Thyroid gland (tissue), 4 donors: ENCODE results near the gene DDX46.

Source experiments
- CTCF ChIP-seq, 6 experiments: fragments of 200-600 bp in 3 of 6; fragments of 450-650 bp in 3 of 6; sonication (generic) in 3 of 6; IDR thresholded peaks; one replicate each; pipeline ENCODE4 v1.5.1; 2016 to 2019; ENCODE audit warnings: antibody characterized with exemption in 6 of 6, mild to moderate bottlenecking in 2 of 6, inconsistent platforms in 1 of 6, moderate library complexity in 1 of 6
- POLR2A ChIP-seq, 2 donors: fragments of 450-650 bp; IDR thresholded peaks; one replicate each; pipeline ENCODE4 v1.6.1; 2017; ENCODE audit warnings: antibody characterized with exemption in 2 of 2, mild to moderate bottlenecking in 2 of 2, moderate library complexity in 1 of 2

DNA sequence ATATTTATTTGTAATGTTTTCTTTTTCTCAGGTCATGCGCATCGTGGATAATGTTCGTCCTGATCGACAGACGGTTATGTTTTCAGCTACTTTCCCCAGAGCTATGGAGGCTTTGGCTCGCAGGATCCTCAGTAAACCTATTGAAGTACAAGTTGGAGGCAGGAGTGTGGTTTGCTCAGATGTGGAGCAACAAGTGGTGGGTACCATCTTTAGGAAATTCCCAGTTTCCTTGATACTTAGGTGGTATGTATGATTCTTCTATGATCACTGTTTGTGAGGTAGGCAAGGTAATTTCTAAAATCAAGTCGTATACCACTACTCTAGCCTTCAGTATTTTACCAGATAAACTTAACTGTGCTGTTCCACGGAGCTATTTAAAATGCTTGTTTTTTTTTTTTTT, 36.2 kb downstream of the DDX46 start:
- TF ChIP-seq POLR2A (IDR thresholded peaks at IDR 0.05), result no peak
- no peak for TF ChIP-seq CTCF (IDR thresholded peaks at IDR 0.05)
